Smooth muscle cell (in vitro differentiated cells): Measurements from ENCODE around the gene BCL7A. TPM values are rescaled to one million over a fixed set of nuclear protein-coding genes. Genes with fewer than 3 reads are reported as not detected.
A peak's percentile ranks its signal among the peaks of the same experiment; 100 is the strongest.

Experiments used
- DNase-seq: peaks from one replicate; lab custom pipeline; 2025; ENCODE audit not compliant: unreplicated experiment; lab: John Stamatoyannopoulos, UW
- H2AFZ ChIP-seq: fragments of 200-600 bp; sonication (generic); 2 replicates; pipeline ENCODE4 v1.6.0; 2016; ENCODE audit warnings: antibody characterized with exemption, low read depth, mild to moderate bottlenecking
- H3F3A ChIP-seq: fragments of 200-600 bp; sonication (generic); 2 replicates; pipeline ENCODE4 v1.6.0; 2017; ENCODE audit warnings: antibody characterized with exemption, low read depth
- H3K27ac ChIP-seq: fragments of 200-600 bp; sonication (generic); 2 replicates; pipeline ENCODE4 v1.5.1; 2016; ENCODE audit warnings: low read depth, mild to moderate bottlenecking
- H3K27me3 ChIP-seq: fragments of 200-600 bp; sonication (generic); 2 replicates; pipeline ENCODE4 v1.6.1; 2016; ENCODE audit warnings: low read depth, mild to moderate bottlenecking
- H3K36me3 ChIP-seq: fragments of 200-600 bp; sonication (generic); 2 replicates; pipeline ENCODE4 v1.5.1; 2016; ENCODE audit warnings: low read depth
- H3K4me1 ChIP-seq: fragments of 200-600 bp; sonication (generic); 2 replicates; pipeline ENCODE4 v1.5.1; 2016; ENCODE audit warnings: low read depth
- H3K4me2 ChIP-seq: fragments of 200-600 bp; sonication (generic); 2 replicates; pipeline ENCODE4 v1.6.0; 2016; ENCODE audit warnings: mild to moderate bottlenecking
- H3K4me3 ChIP-seq: fragments of 200-600 bp; sonication (generic); 2 replicates; pipeline ENCODE4 v1.5.1; 2016; ENCODE audit warnings: mild to moderate bottlenecking
- H3K79me2 ChIP-seq: fragments of 200-600 bp; sonication (generic); 2 replicates; pipeline ENCODE4 v1.6.0; 2016; ENCODE audit warnings: low read depth, mild to moderate bottlenecking
- H3K9ac ChIP-seq: fragments of 200-600 bp; sonication (generic); 2 replicates; pipeline ENCODE4 v1.6.0; 2016; ENCODE audit warnings: low read depth
- H3K9me3 ChIP-seq: fragments of 200-600 bp; sonication (generic); replicated peaks from 2 replicates; pipeline ENCODE4 v1.5.1; 2016; ENCODE audit warnings: low read depth
- H4K20me1 ChIP-seq: fragments of 200-600 bp; sonication (generic); 2 replicates; pipeline ENCODE4 v1.6.0; 2016; ENCODE audit warnings: low read depth
- WGBS: methylation state at CpG from one replicate; pipeline ENCODE4 v1.1.7; 2016; ENCODE audit warnings: low lambda C conversion rate; 5-methylcytosine and 5-hydroxymethylcytosine counted together
- polyA plus RNA-seq: library from polyadenylated mRNA; unstranded; fragments of >200 nt; fragmentation: Nextera tagmentation; extraction: Ambion mirVana; gene quantifications from 2 replicates; pipeline ENCODE4 v1.2.1, GENCODE V29; 2016
- total RNA-seq: library from RNA; depleted of rRNA; stranded (reverse); fragments of >200 nt; gene quantifications from 2 replicates; pipeline ENCODE4 v1.2.3, GENCODE V29; 2014
- TF ChIP-seq, protein P1 (sequence below): fragments of 200-600 bp; sonication (generic); IDR thresholded peaks from 2 replicates; pipeline ENCODE4 v1.5.1; 2017; ENCODE audit warnings: borderline replicate concordance, mild to moderate bottlenecking, antibody characterized with exemption; ENCODE audit not compliant: insufficient read depth, poor library complexity, severe bottlenecking

The BCL7A gene
- total and polyA plus RNA-seq, 2 experiments from 2014 or later = 2.7 to 3.0 TPM

DNA sequence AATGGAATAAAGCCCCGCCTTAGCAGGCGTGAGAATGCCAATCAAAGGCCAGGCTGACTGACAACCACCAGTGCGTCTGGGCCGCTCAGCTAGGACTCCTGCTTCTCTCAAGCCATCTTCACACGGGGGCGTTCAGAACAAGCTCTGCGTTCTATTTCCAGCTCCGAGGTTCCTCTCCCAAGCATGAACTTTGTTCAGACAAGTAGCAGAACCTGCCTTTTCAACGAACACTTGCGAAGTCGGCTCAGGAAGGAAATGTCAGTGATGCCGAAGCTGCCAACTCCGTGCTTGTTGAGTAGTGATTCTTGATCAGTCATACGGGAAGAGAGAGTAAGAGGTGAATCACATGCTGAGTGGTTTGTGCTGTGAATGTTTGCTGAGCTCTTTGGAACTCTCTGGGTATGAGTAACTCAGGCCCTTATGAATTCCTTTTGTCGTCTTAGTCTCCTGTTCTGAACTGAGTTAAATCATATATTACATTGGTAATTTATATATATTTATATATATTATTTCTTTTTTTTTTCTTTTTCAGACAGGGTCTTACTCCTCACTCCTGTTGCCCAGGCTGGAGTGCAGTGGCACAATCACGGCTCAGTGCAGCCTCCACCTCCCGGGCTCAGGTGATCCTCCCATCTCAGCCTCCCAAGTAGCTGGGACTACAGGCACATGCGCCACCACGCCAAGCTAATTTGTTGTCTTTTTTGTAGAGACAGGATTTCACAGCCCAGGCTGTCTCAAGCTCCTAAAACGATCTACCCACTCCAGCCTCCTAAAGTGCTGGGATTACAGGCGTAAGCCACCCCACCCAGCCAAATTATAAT is 29.4 kb upstream of the BCL7A start:
- Histone ChIP-seq H3K36me3 (no peaks in the 10 kb centered on the region), H3K27ac (peak overlapping the region; percentile 70), H3K9ac (no peak overlapping the region), H3K4me1 (no peaks in the 10 kb centered on the region), H3K4me2 (peak overlapping the region; percentile 53), H3K79me2 (no peaks in the 10 kb centered on the region), H3K9me3 (no peaks in the 10 kb centered on the region), H4K20me1 (no peaks in the 10 kb centered on the region), H3F3A (no peaks in the 10 kb centered on the region), H2AFZ (peak overlapping the region; percentile 49), H3K27me3 (no peaks in the 10 kb centered on the region), H3K4me3 (no peak overlapping the region)
- no peak for DNase-seq
- TF ChIP-seq, protein P1, sequence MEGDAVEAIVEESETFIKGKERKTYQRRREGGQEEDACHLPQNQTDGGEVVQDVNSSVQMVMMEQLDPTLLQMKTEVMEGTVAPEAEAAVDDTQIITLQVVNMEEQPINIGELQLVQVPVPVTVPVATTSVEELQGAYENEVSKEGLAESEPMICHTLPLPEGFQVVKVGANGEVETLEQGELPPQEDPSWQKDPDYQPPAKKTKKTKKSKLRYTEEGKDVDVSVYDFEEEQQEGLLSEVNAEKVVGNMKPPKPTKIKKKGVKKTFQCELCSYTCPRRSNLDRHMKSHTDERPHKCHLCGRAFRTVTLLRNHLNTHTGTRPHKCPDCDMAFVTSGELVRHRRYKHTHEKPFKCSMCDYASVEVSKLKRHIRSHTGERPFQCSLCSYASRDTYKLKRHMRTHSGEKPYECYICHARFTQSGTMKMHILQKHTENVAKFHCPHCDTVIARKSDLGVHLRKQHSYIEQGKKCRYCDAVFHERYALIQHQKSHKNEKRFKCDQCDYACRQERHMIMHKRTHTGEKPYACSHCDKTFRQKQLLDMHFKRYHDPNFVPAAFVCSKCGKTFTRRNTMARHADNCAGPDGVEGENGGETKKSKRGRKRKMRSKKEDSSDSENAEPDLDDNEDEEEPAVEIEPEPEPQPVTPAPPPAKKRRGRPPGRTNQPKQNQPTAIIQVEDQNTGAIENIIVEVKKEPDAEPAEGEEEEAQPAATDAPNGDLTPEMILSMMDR = no peak
- WGBS = 82% methylated on average over 21 of the region's 21 CpGs

DNA sequence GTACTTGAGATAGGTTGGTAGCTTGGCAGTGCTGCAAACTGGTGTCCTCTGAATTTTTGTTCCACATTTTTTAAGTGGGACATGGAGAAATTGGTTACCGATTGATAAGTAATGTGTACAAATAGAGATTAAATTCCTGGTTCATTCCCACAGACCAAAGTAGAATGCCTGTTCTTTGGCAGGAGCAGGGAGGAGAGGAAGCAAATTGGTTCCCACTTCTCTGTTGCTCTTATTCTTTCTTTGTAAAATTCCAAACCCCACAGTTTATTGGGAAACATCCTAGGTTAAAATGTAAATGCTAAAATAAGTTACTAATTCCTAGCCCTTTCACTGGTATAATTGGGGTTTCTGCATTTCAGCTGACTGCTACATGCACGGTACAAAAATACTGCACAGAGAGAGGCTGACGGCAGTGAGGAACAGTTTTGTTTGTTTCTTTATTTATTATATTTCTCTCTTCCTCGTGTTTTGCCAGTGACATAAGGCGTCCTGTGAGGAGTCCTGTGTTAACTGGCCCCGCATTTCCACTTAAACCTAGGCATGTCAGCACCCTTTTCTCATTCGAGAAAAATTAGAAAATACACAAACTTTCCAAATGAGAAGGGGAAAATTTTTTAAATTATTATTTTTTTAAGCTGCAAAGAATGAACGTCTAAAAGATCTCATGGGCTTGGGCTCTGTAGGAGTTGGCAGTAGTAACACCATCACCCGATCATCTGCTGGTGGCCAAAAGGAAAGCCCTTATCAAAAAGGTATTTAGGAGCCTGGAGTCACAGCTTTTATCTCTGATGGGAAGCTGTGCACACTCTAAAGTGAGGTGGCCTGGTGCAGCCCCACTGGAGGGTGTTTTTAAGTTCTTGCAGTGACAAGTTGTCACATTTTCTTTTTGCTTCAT is 25.4 kb upstream of the BCL7A start:
- H3K27me3 ChIP-seq = no peaks in the 10 kb centered on the region
- TF ChIP-seq, protein P1 = no peak
- H3K9ac ChIP-seq = no peak overlapping the region
- H3K27ac ChIP-seq = no peak overlapping the region
- WGBS = 80% methylated on average over 9 of the region's 9 CpGs
- no peak overlapping the region for H3K4me2 ChIP-seq
- no peak for DNase-seq
- H4K20me1 ChIP-seq = no peaks in the 10 kb centered on the region
- no peaks in the 10 kb centered on the region for H3K36me3 ChIP-seq
- no peak overlapping the region for H2AFZ ChIP-seq
- no peaks in the 10 kb centered on the region for H3K79me2 ChIP-seq
- no peaks in the 10 kb centered on the region for H3K4me1 ChIP-seq
- no peaks in the 10 kb centered on the region for H3F3A ChIP-seq
- H3K9me3 ChIP-seq = no peaks in the 10 kb centered on the region
- no peak overlapping the region for H3K4me3 ChIP-seq

DNA sequence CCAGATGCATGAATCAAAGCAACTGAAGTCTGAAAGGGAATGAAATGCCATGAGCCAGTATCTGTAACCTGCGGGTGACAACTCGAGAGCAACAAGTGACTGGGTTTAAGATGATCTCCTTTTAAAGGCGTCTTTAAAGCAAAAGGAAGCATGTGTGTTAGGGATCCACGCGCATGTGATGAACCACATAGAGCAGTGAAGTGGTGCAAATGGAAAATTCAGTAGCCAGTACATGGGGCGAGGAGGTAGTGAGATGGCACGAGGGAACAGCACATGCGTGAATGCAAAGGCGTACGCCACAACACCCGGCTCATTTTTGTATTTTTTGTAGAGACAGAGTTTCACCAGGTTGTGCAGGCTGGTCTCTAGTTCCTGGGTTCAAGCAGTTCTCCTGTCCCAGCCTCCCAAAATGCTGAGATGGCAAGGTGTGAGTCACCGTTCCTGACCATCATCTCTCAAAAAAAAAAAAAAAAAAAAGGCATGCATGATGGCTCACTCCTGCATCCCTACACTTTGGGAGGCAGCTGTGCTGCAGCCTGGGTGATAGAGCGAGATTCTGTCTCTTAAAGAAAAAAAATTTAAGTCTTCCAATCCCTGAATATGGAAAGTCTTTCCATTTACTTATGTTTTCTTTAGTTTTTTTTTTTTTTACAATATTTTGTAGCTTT is 24.6 kb upstream of the BCL7A start:
- DNase-seq = no peak
- Histone ChIP-seq H3K27ac (no peak overlapping the region), H3K9ac (no peak overlapping the region), H3F3A (no peaks in the 10 kb centered on the region), H3K4me1 (no peaks in the 10 kb centered on the region), H3K79me2 (no peaks in the 10 kb centered on the region), H3K4me2 (no peak overlapping the region), H2AFZ (no peak overlapping the region), H3K27me3 (no peaks in the 10 kb centered on the region), H3K9me3 (no peaks in the 10 kb centered on the region), H4K20me1 (no peaks in the 10 kb centered on the region), H3K4me3 (no peak overlapping the region), H3K36me3 (no peaks in the 10 kb centered on the region)
- TF ChIP-seq, protein P1 = no peak
- WGBS = 92% methylated on average over 13 of the region's 13 CpGs
